HG03066 (cell line): ENCODE results near the gene ABLIM3.

ENCODE experiments used
- ATAC-seq: cut with Tn5 transposase; IDR thresholded peaks from one replicate; pipeline ENCODE4 v1.9.1; 2021; ENCODE audit warnings: low read depth; ENCODE audit not compliant: unreplicated experiment

ABLIM3 gene

GRCh38 chr5:149299451-149300054 is 158.3 kb downstream of the ABLIM3 start:
- no peak for ATAC-seq

- no peak for ATAC-seq
Measured at GRCh38 chr5:149300441-149300840, 159.1 kb downstream of the ABLIM3 start.

- no peak for ATAC-seq
Measured at GRCh38 chr5:149301049-149301743, 159.9 kb downstream of the ABLIM3 start.

GRCh38 chr5:149301744-149302380 is 160.6 kb downstream of the ABLIM3 start:
- ATAC-seq, result no peak

- ATAC-seq, result no peak
Measured at GRCh38 chr5:149302641-149303040, 161.3 kb downstream of the ABLIM3 start.

GRCh38 chr5:149303210-149303609 is 161.9 kb downstream of the ABLIM3 start:
- ATAC-seq, result no peak

GRCh38 chr5:149304195-149305078 is 163.1 kb downstream of the ABLIM3 start:
- ATAC-seq, result no peak

GRCh38 chr5:149309354-149309753 is 168.1 kb downstream of the ABLIM3 start:
- no peak for ATAC-seq
